Measurements from ENCODE around the gene AQP11.
"Not testable (repeated sequence)": the region's sequence is repeated elsewhere in the genome, so short reads cannot be mapped to it uniquely, and the experiment has no call there.

AQP11 gene, protein sequence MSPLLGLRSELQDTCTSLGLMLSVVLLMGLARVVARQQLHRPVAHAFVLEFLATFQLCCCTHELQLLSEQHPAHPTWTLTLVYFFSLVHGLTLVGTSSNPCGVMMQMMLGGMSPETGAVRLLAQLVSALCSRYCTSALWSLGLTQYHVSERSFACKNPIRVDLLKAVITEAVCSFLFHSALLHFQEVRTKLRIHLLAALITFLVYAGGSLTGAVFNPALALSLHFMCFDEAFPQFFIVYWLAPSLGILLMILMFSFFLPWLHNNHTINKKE

GRCh38 chr11:77589521-77590193 lies at the start of gene AQP11:
TSS of gene AQP11 (plus strand) at chr11:77589953. CDS start at chr11:77589993, 40 bp downstream.
- DNase-seq (ENCODE audit: insufficient read length, low spot score) (peak; percentile 80), FAIRE-seq (peak; percentile 56)

DNA sequence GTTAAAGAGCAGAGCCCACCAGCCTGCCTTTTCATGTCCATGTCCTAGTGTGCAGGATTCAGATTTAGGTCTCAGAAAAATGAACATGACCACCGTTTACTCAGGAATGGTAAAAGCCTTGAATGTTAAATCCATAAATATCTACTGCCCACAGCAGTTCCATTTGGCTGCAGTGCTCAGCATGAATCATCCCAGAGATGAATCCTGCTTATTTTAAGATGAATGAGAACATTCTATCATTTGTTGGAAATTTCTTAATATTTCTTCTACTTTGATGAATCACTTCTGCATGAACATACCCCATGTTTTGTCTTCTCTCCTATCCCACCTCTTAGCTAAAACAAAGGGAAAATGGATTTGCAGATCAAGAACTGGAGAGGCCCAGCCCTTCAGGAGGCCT lies 47.5 kb upstream of the AQP11 start:
- DNase-seq (ENCODE audit: insufficient read length, low spot score) (no peak), FAIRE-seq (no peak)

DNA sequence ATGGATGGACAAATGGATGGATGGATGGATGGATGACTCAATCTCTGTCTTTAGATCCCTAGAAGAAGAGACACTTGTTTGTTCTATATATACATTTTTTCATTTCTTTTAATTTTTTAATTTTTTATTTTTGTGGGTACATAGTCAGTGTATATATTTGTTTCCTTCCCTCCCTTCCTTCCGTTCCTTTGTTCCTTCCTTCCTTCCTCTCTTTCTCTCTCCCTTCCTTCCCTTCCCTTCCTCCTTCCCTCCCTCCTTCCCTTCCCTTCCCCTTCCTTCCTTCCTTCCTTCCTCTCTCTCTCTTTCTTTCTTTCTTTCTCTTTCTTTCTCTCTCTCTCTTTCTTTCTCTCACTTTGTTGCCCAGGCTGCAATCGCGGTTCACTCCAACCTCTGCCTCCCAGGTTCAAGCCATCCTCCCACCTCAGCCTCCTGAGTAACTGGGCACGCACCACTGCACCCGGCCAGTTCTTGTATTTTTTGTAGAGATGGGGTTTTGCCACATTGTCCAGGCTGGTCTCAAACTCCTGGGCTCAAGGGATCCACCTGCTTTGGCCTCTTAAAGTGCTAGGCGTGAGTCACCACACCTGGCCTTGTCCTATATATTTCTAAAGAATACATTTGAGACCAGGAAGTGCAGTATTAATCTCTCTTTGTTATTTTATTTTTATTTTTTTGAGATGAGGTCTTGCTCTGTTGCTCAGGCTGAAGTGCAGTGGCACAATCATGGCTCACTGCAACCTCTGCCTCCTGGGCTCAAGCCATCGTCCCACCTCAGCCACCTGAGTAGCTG lies 42.5 kb upstream of the AQP11 start:
- no peak for DNase-seq (ENCODE audit: insufficient read length, low spot score)
- no peak for FAIRE-seq

DNA sequence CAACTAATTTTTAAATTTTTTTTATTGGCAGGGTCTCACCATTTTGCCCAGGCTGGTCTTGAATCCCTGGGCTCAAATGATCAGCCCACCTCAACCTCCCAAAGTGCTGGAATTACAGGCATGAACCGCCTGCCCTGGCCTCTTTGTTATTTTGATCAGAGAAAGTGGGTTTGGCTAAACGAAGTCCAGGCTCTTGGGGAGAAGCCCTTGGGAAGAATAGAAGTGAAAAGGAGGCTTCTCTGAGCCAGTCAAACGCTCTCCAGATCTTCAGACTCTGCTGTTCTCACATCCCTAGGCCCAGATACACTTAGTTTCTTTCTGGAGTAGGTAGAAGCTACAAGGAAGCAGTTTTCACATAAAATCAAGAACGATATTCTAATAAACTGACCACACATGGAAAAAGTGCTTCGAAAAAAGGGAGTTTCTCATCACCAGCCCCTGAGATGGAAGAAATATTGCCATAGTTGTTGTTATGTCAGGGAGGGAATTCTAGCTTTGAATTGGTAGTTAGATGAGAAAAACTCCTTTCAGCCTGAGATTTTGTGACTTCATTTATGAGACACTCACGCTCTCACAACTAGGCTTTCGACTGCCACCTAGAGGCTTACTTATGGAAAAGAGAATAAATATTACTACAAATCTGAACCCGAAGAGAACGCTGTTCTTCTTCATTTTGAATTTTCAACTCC lies 41.7 kb upstream of the AQP11 start:
- DNase-seq (ENCODE audit: insufficient read length, low spot score) (peak; percentile 39), FAIRE-seq (peak; percentile 79)

DNA sequence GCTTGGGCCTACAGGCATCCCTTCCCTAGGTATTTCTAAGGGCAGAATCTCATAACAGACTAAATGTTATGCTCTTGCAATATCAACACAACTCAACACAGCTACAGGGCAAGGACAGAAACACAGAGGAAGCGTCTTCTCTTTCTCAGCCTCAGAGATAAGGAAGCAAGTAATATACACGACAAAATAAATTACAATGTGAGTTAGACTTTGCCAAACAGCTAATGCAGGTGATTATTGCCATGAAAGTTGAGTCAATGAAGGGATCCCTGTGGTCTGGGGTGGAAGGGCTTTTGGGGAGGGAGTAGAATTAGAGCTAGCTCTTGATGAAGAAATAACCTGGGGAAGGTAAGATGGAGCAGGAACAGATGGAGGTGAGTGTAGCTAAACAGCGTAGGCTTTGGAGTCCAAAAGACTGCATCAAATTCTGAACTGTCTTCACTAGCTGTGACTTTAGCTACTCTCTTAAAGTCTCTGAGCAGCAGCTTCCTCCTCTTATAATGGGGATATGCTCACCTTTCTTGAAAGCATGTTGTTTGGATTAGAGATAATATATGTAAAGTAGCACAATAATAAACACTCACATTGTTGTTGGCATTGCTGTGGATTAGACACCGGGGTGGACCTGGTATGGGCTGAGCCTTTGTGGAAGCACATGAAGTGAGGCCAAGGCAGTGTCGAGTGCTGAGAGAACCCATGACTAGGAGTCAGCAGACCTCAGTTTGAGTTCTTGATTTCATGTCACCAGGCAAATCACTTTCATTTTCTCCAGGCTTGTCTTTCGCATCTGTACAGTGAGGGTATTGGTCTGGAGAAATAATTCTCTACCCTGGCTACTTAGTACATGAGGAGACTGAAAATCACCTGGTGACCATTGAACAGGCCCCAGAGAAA lies 41.0 kb upstream of the AQP11 start:
- no peak for FAIRE-seq
- no peak for DNase-seq (ENCODE audit: insufficient read length, low spot score)

DNA sequence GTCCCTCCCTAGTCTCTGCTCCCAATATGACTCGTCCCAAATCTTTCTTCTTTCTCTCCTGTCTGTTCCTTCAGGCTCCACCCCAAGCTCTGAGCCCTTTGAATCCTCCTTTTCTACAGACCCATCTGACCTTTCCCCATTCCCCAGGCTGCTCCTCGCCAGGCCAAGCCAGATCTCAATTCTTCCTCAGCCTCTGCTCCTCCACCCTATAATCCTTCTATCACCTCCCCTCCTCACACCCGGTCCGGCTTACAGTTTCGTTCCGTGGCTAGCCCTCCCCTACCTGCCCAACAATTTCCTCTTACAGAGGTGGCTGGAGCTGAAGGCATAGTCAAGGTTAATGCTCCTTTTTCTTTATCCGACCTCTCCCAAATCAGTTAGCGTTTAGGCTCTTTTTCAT lies 38.3 kb upstream of the AQP11 start:
- DNase-seq (ENCODE audit: insufficient read length, low spot score); FAIRE-seq: not testable (repeated sequence)

- FAIRE-seq, result no peak
- DNase-seq (ENCODE audit: insufficient read length, low spot score), result no peak
Measured at GRCh38 chr11:77557553-77557952, 32.2 kb upstream of the AQP11 start.

DNA sequence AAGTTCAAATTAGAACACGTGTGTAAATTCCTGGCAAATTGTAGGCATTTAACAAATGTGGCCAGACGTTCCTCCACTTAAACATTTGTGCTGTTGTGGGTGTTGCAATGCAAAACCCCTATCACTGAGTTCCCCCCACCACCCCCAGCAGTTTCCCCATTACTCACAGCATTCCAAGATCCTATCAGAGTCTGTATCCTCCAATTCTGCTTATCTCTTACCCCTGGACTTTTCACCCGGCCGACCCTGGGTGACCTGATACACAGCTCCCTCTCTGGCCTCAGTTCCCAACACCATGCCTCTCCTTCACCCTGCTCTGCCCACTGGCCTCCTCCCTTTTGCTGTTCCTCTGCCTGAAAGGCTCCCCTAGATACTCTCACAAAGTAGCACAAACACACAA lies 31.4 kb upstream of the AQP11 start:
- FAIRE-seq (no peak), DNase-seq (ENCODE audit: insufficient read length, low spot score) (no peak)

- FAIRE-seq, result no peak
- DNase-seq (ENCODE audit: insufficient read length, low spot score), result no peak
Measured at GRCh38 chr11:77559686-77560401, 29.9 kb upstream of the AQP11 start.

GRCh38 chr11:77560605-77561004 lies 29.1 kb upstream of the AQP11 start:
- DNase-seq (ENCODE audit: insufficient read length, low spot score), result no peak
- no peak for FAIRE-seq

DNA sequence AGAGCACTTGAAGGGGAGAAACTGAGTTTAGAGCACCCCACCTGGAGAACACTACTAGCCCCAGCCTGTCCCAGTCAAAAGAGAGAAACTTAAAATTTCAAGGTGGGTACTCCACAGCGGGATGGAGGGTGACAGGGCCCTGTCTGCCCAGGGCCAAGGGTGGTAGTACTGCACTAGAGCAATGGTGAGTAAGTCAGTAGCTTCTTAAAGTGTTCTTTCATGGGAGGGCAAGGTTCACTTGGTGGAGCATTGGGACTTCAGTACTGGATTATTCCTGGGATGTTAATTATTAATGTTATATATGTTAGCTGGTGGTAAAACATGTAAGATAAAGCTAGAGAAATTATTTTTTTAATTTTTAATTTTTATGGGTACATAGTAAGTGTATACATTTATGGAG lies 28.5 kb upstream of the AQP11 start:
- DNase-seq (ENCODE audit: insufficient read length, low spot score), result no peak
- no peak for FAIRE-seq

DNA sequence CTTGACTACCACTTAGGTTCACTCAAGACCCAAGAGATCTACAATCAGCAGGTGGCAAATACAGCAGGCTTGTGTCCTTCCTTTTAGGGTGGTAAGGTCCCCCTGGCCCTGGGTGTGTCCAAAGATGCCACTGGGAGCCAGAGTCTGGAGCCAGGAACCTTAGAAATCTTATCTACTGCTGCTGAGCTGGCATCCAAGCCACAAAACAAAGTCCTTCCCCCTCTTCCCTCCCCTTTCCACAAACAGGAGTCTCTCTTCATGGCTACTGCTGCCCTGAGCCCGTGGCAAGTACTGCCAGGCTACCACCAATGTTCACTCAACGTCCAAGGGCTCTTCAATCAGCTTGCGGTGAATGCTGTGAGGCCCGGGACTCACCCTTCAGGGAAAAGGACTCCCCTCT lies 21.4 kb upstream of the AQP11 start:
- DNase-seq (ENCODE audit: insufficient read length, low spot score) (no peak), FAIRE-seq (no peak)

- DNase-seq (ENCODE audit: insufficient read length, low spot score) (no peak), FAIRE-seq (no peak)
Measured at GRCh38 chr11:77568916-77569675, 20.7 kb upstream of the AQP11 start.

- DNase-seq (ENCODE audit: insufficient read length, low spot score) (no peak), FAIRE-seq (no peak)
Measured at GRCh38 chr11:77569676-77570070, 20.1 kb upstream of the AQP11 start.

DNA sequence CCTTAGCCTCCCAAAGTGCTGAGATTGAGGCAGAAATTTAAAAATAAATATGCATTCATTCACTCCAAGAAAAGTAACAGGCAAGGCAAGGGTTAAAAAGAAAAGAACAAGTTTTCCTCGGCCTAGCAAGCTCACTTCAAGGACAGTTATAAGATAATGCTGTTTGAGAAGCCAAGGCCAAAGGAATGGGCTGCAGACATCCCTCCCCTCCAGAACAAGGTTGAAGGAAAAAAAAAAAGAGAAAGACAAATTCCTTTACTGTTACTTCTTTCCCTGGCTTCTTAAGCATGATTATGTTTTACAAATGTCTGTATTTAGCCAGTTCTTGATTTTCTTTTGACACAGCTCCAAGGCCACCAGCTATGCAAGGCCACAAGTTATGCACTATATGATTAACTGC lies 18.9 kb upstream of the AQP11 start:
- DNase-seq (ENCODE audit: insufficient read length, low spot score); FAIRE-seq: not testable (repeated sequence)

DNA sequence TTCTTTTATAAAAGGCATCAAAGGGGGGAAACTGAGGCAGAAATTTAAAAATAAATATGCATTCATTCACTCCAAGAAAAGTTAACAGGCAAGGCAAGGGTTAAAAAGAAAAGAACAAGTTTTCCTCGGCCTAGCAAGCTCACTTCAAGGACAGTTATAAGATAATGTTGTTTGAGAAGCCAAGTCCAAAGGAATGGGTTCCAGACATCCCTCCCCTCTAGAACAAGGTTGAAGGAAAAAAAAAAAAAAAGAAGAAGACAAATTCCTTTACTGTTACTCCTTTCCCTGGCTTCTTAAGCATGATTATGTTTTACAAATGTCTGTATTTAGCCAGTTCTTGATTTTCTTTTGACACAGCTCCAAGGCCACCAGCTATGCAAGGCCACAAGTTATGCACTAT lies 14.3 kb upstream of the AQP11 start:
- FAIRE-seq; DNase-seq (ENCODE audit: insufficient read length, low spot score): not testable (repeated sequence)

DNA sequence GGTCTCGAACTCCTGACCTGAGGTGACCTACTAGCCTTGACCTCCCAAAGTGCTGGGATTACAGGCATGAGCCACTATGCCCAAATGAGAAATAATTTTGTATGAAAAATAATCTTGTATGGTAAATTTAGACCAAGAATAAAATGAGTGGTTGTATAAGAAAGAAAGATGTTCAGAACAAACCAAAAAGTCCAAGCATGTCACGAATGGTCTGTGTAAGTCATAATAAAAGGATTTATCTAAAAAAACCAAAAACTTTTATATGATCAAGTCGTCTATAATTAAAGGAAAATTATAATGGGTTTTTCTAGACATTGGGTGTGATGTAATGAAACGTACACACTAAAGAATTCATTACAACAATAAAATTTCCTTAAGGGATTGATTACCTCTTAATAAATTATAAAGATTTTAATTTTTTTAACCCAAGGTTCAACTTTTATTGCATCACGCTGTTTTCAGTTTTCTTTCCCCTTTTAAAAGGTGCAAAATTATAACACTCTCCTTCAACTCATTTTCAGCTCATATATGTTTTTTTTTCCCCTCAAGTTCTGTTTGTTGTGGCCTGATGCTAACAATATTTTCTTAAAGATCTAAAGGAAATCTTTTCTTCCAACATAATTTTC lies 8.9 kb upstream of the AQP11 start:
- DNase-seq (ENCODE audit: insufficient read length, low spot score) (no peak), FAIRE-seq (no peak)

GRCh38 chr11:77589181-77589520 lies 602 bp upstream of the AQP11 start:
- DNase-seq (ENCODE audit: insufficient read length, low spot score) (no peak), FAIRE-seq (peak; percentile 21)

Data from GM19239 (cell line).